ENCODE data around the gene WDR81. TPM values are rescaled to one million over a fixed set of nuclear protein-coding genes. Genes with fewer than 3 reads are reported as not detected.
"Not testable (repeated sequence)": the region's sequence is repeated elsewhere in the genome, so short reads cannot be mapped to it uniquely, and the experiment has no call there.

Gene WDR81
- total RNA-seq, 4 donors from 2014 or later = 12.5 to 33.8 (median 21.1) TPM

GRCh38 chr17:1705004-1705403 lies 19.5 kb upstream of the WDR81 start:
- no peaks in the 10 kb centered on the region for H3K9me3 ChIP-seq
- no peak overlapping the region for H3K4me3 ChIP-seq
- no peak for DNase-seq
- TF ChIP-seq CTCF (IDR thresholded peaks at IDR 0.05) (no peak), POLR2A (IDR thresholded peaks at IDR 0.05) (no peak)
- no peak overlapping the region for H3K27ac ChIP-seq
- WGBS, 2 donors = 91 to 92% methylated on average over 7 of the region's 7 CpGs
- peaks cover 8 to 14% (median 9%) of the 10 kb centered on the region in 3 donors for H3K4me1 ChIP-seq
- peaks cover 0 to 10% (median 0%) of the 10 kb centered on the region in 3 donors for H3K36me3 ChIP-seq
- intact Hi-C loops (cut with DNase I) = no loop called here
- no peaks in the 10 kb centered on the region for H3K27me3 ChIP-seq

GRCh38 chr17:1707107-1707506 lies 17.4 kb upstream of the WDR81 start:
- Histone ChIP-seq H3K27ac (no peak overlapping the region), H3K4me1 (peaks cover 13 to 30% (median 18%) of the 10 kb centered on the region in 3 donors), H3K9me3 (no peaks in the 10 kb centered on the region), H3K4me3 (no peak overlapping the region), H3K27me3 (no peaks in the 10 kb centered on the region), H3K36me3 (peaks cover 0 to 17% (median 0%) of the 10 kb centered on the region in 3 donors)
- no peak for TF ChIP-seq POLR2A (IDR thresholded peaks at IDR 0.05)
- no peak for TF ChIP-seq CTCF (IDR thresholded peaks at IDR 0.05)
- 78 to 80% methylated on average over 5 of the region's 5 CpGs for WGBS, 2 donors
- DNase-seq = no peak
- intact Hi-C loops (cut with DNase I) = no loop called here

GRCh38 chr17:1708791-1709346 lies 15.6 kb upstream of the WDR81 start:
- H3K9me3 ChIP-seq; DNase-seq; H3K27me3 ChIP-seq; intact Hi-C loops (cut with DNase I); H3K4me3 ChIP-seq; H3K27ac ChIP-seq: not testable (repeated sequence)
- WGBS, 2 donors = 79 to 94% methylated on average over 6 to 9 of the region's 10 CpGs
- H3K36me3 ChIP-seq = peaks cover 8 to 35% (median 14%) of the 10 kb centered on the region in 3 donors
- H3K4me1 ChIP-seq = peaks cover 21 to 47% (median 31%) of the 10 kb centered on the region in 3 donors

- 0 to 25% methylated on average over 3 to 5 of the region's 16 CpGs for WGBS, 2 donors
- no peak for TF ChIP-seq CTCF (IDR thresholded peaks at IDR 0.05)
- intact Hi-C loops (cut with DNase I) = no loop called here
- H3K27ac ChIP-seq = peak overlapping the region; percentile 84 to 94 (median 91)
- peaks cover 27 to 53% (median 36%) of the 10 kb centered on the region in 3 donors for H3K4me1 ChIP-seq
- H3K4me3 ChIP-seq = peak overlapping the region; percentile 62 to 93 (median 66)
- H3K27me3 ChIP-seq = no peaks in the 10 kb centered on the region
- H3K36me3 ChIP-seq = peaks cover 8 to 37% (median 14%) of the 10 kb centered on the region in 3 donors
- no peak for DNase-seq
- H3K9me3 ChIP-seq = no peaks in the 10 kb centered on the region
These were observed 15.0 kb upstream of the WDR81 start for GRCh38 chr17:1709403-1709951.

GRCh38 chr17:1709971-1710806 lies 14.3 kb upstream of the WDR81 start, which contains the start of gene TLCD2:
Gene TLCD2 (minus strand): TSS chr17:1710377. CDS start chr17:1710242, 135 bp downstream.
- peak within 1 kb of the TSS; percentile 84 to 94 (median 91) for H3K27ac ChIP-seq
- H3K4me3 ChIP-seq = peak within 1 kb of the TSS; percentile 62 to 93 (median 66)
- H3K36me3 ChIP-seq = peaks cover 8 to 37% (median 14%) of the 10 kb centered on the region in 3 donors
- intact Hi-C loops (cut with DNase I) = no loop called here
- no peaks in the 10 kb centered on the region for H3K9me3 ChIP-seq
- no peaks in the 10 kb centered on the region for H3K27me3 ChIP-seq
- DNase-seq = no peak
- peaks cover 29 to 60% (median 40%) of the 10 kb centered on the region in 3 donors for H3K4me1 ChIP-seq
- 6% methylated on average over 32 of the region's 83 CpGs; no CpG with 5 or more reads in 1 of the 2 donors for WGBS, 2 donors
- TF ChIP-seq POLR2A (IDR thresholded peaks at IDR 0.05) = peak in 3 of 4 donors; percentile 20 to 77 (median 67)
- TF ChIP-seq CTCF (IDR thresholded peaks at IDR 0.05) = no peak

Measured in esophagus squamous epithelium (tissue), 5 donors.